H1 (cell line): ENCODE data around the gene CELF5. TPM values are rescaled to one million over a fixed set of nuclear protein-coding genes. Genes with fewer than 3 reads are reported as not detected.
A peak's percentile ranks its signal among the peaks of the same experiment; 100 is the strongest.

Source experiments
- CTCF ChIA-PET: fragments of 300-600 bp; sonication (Branson Sonifier 250); formaldehyde crosslinking; loops from one replicate; lab custom pipeline; 2021; ENCODE audit not compliant: partially characterized antibody; lab: Charles Lee
- POLR2A ChIA-PET: fragments of 300-600 bp; sonication (Branson Sonifier 250); formaldehyde crosslinking; loops from one replicate; lab custom pipeline; 2021; ENCODE audit warnings: inconsistent platforms; ENCODE audit not compliant: partially characterized antibody; lab: Charles Lee
- DNase-seq, 2 experiments: peaks; one replicate each; pipeline versions ENCODE4 v3.0.0 to v3.0.0-alpha.2; 2010 to 2022; ENCODE audit warnings: low spot score in 2 of 2, low read depth in 1 of 2, mixed read lengths in 1 of 2
- FAIRE-seq: peaks from 2 replicates; lab custom pipeline; 2011; peaks lifted over from hg19 to GRCh38; lab: Jason Lieb, UNC
- H2AFZ ChIP-seq: 2 replicates; pipeline ENCODE4 v1.8.1; 2012; ENCODE audit warnings: low read length, inconsistent platforms
- H2AK5ac ChIP-seq: 2 replicates; pipeline ENCODE4 v1.6.1; 2013; ENCODE audit warnings: low read depth, low read length
- H2BK120ac ChIP-seq: replicated peaks from 2 replicates; pipeline ENCODE3; 2013; ENCODE audit warnings: low read depth, low read length, inconsistent platforms
- H2BK12ac ChIP-seq: 2 replicates; pipeline ENCODE4 v1.6.1; 2013; ENCODE audit warnings: low read depth, low read length
- H2BK15ac ChIP-seq: 2 replicates; pipeline ENCODE4 v1.6.1; 2013; ENCODE audit warnings: low read length
- H2BK20ac ChIP-seq: 2 replicates; pipeline ENCODE4 v1.6.1; 2013; ENCODE audit warnings: low read length
- H2BK5ac ChIP-seq: 2 replicates; pipeline ENCODE4 v1.6.1; 2013; ENCODE audit warnings: low read depth, low read length
- H3K14ac ChIP-seq: 2 replicates; pipeline ENCODE4 v1.6.1; 2013; ENCODE audit warnings: inconsistent platforms; ENCODE audit not compliant: insufficient read length
- H3K18ac ChIP-seq: 2 replicates; pipeline ENCODE4 v1.6.1; 2013; ENCODE audit warnings: low read length; ENCODE audit errors: extremely low read depth
- H3K23ac ChIP-seq: 2 replicates; pipeline ENCODE4 v1.6.1; 2013; ENCODE audit warnings: inconsistent platforms; ENCODE audit not compliant: insufficient read length
- H3K23me2 ChIP-seq: 2 replicates; pipeline ENCODE4 v1.6.1; 2013; ENCODE audit warnings: low read depth, low read length
- H3K27ac ChIP-seq: 2 replicates; pipeline ENCODE4 v1.6.1; 2011; ENCODE audit warnings: low read depth, low read length, inconsistent platforms
- H3K27me3 ChIP-seq, 4 experiments: replicated peaks in 1 of 4; 1 replicate in 1 of 4; 2 replicates in 3 of 4; pipeline versions ENCODE4 v1.6.1 to v1.8.1; 2011 to 2013; ENCODE audit warnings: low read length in 3 of 4, mild to moderate bottlenecking in 3 of 4, inconsistent platforms in 2 of 4, mixed read lengths in 2 of 4, moderate library complexity in 1 of 4; ENCODE audit not compliant: control insufficient read depth in 3 of 4, insufficient read depth in 3 of 4; ENCODE audit errors: extremely low read depth in 1 of 4
- H3K36me3 ChIP-seq, 4 experiments: 2 replicates each; pipeline versions ENCODE4 v1.6.1 to v1.8.1; 2011 to 2013; ENCODE audit warnings: mild to moderate bottlenecking in 4 of 4, low read length in 3 of 4, moderate library complexity in 2 of 4, control low read depth in 1 of 4, inconsistent platforms in 1 of 4; ENCODE audit not compliant: insufficient read depth in 4 of 4, control insufficient read depth in 2 of 4
- H3K4ac ChIP-seq: replicated peaks from 2 replicates; pipeline ENCODE3; 2013; ENCODE audit warnings: low read length, low read depth, mixed read lengths, inconsistent platforms; ENCODE audit not compliant: insufficient read length
- H3K4me1 ChIP-seq, 4 experiments: replicated peaks in 1 of 4; 1 replicate in 1 of 4; 2 replicates in 3 of 4; pipeline versions ENCODE4 v1.6.1 to v1.8.1; 2011 to 2013; ENCODE audit warnings: low read length in 3 of 4, inconsistent platforms in 2 of 4, mixed read lengths in 1 of 4; ENCODE audit not compliant: insufficient read depth in 4 of 4, control insufficient read depth in 3 of 4
- H3K4me2 ChIP-seq, 2 experiments: 2 replicates each; pipeline versions ENCODE4 v1.6.1 to v1.8.1; 2011 to 2013; ENCODE audit warnings: low read depth in 2 of 2, low read length in 2 of 2, control low read depth in 1 of 2, inconsistent platforms in 1 of 2, mild to moderate bottlenecking in 1 of 2; ENCODE audit not compliant: insufficient read depth in 1 of 2
- H3K4me3 ChIP-seq, 4 experiments: fragments of 200-600, 300-600 bp in 1 of 4; sonication (generic), shearing (Covaris generic), sonication (Bioruptor Twin) in 1 of 4; 2 replicates each; pipeline versions ENCODE4 v1.5.1 to v1.8.1; 2011 to 2016; ENCODE audit warnings: low read length in 4 of 4, low read depth in 3 of 4, control low read depth in 2 of 4, inconsistent platforms in 2 of 4, mild to moderate bottlenecking in 2 of 4, mixed read lengths in 1 of 4, moderate library complexity in 1 of 4; ENCODE audit not compliant: insufficient read depth in 2 of 4; ENCODE audit errors: extremely low read depth in 1 of 4
- H3K56ac ChIP-seq: replicated peaks from 2 replicates; pipeline ENCODE3; 2013; ENCODE audit warnings: low read depth, mild to moderate bottlenecking, mixed read lengths, low read length, inconsistent platforms; ENCODE audit not compliant: insufficient read length
- H3K79me1 ChIP-seq: 2 replicates; pipeline ENCODE4 v1.6.1; 2013; ENCODE audit warnings: low read depth, low read length, control low read depth
- H3K79me2 ChIP-seq, 2 experiments: 2 replicates each; pipeline versions ENCODE4 v1.6.1 to v1.8.1; 2012 to 2013; ENCODE audit warnings: low read length in 2 of 2, mild to moderate bottlenecking in 2 of 2, inconsistent platforms in 1 of 2; ENCODE audit not compliant: insufficient read depth in 2 of 2, control insufficient read depth in 1 of 2
- H3K9ac ChIP-seq, 4 experiments: replicated peaks in 1 of 4; 1 replicate in 1 of 4; 2 replicates in 3 of 4; pipeline versions ENCODE4 v1.6.1 to v1.8.1; 2011 to 2013; ENCODE audit warnings: low read depth in 3 of 4, low read length in 3 of 4, control low read depth in 2 of 4, mild to moderate bottlenecking in 2 of 4, moderate library complexity in 2 of 4, inconsistent platforms in 1 of 4; ENCODE audit errors: extremely low read depth in 1 of 4
- H3K9me3 ChIP-seq, 2 experiments: 2 replicates each; pipeline versions ENCODE4 v1.6.1 to v1.8.1; 2012 to 2013; ENCODE audit warnings: mild to moderate bottlenecking in 2 of 2, moderate library complexity in 2 of 2, control low read depth in 1 of 2, inconsistent platforms in 1 of 2, low read depth in 1 of 2, low read length in 1 of 2, mixed read lengths in 1 of 2; ENCODE audit not compliant: insufficient read depth in 2 of 2
- H4K20me1 ChIP-seq, 2 experiments: replicated peaks in 1 of 2; 2 replicates each; pipeline versions ENCODE3 to v1.8.1; 2011 to 2013; ENCODE audit warnings: inconsistent platforms in 2 of 2, low read length in 2 of 2, mild to moderate bottlenecking in 1 of 2; ENCODE audit not compliant: insufficient read depth in 2 of 2, control insufficient read depth in 1 of 2
- H4K5ac ChIP-seq: 2 replicates; pipeline ENCODE4 v1.6.1; 2013; ENCODE audit warnings: low read length, low read depth, mixed read lengths, inconsistent platforms; ENCODE audit not compliant: insufficient read length
- H4K8ac ChIP-seq: 2 replicates; pipeline ENCODE4 v1.8.0; 2013; ENCODE audit warnings: mild to moderate bottlenecking, moderate library complexity, low read length, inconsistent platforms; ENCODE audit not compliant: insufficient read depth; ENCODE audit errors: extremely low read depth
- H4K91ac ChIP-seq: replicated peaks from 2 replicates; pipeline ENCODE3; 2013; ENCODE audit warnings: low read length, mixed read lengths, inconsistent platforms; ENCODE audit not compliant: insufficient read length
- CHD2 ChIP-seq: IDR thresholded peaks from 2 replicates; pipeline ENCODE4 v1.6.1; 2012; ENCODE audit warnings: low read length, improper control_type of control experiment
- CTCF ChIP-seq, 3 experiments: IDR thresholded peaks; 1 replicate in 2 of 3; 2 replicates in 1 of 3; pipeline versions ENCODE4 v1.5.1 to v1.6.1; 2011; ENCODE audit warnings: low read length in 3 of 3, mild to moderate bottlenecking in 3 of 3, inconsistent platforms in 2 of 3, low read depth in 1 of 3, moderate library complexity in 1 of 3; ENCODE audit not compliant: insufficient read depth in 1 of 3; ENCODE audit errors: control extremely low read depth in 1 of 3
- YY1 ChIP-seq: IDR thresholded peaks from 2 replicates; pipeline ENCODE4 v1.6.1; 2011; ENCODE audit warnings: low read depth, mild to moderate bottlenecking, low read length
- WGBS, 2 experiments: shearing (Covaris generic) in 1 of 2; methylation state at CpG; one replicate each; pipeline versions ENCODE4 v1.1.6 to v1.1.7; 2013 to 2015; ENCODE audit warnings: low lambda C conversion rate in 2 of 2, mixed read lengths in 2 of 2, inconsistent platforms in 1 of 2, low coverage in 1 of 2, missing lambda C conversion rate in 1 of 2; ENCODE audit not compliant: insufficient replicate concordance in 2 of 2, insufficient coverage in 1 of 2, insufficient read length in 1 of 2; ENCODE audit errors: extremely low coverage in 1 of 2, missing lambda C conversion rate in 1 of 2; 5-methylcytosine and 5-hydroxymethylcytosine counted together
- polyA plus RNA-seq, 7 experiments: library from polyadenylated mRNA; depleted of rRNA in 3 of 7; stranded (reverse) in 5 of 7; unstranded in 2 of 7; fragments of >200 nt in 5 of 7; fragments of 200-250 nt in 2 of 7; gene quantifications; 1 replicate in 5 of 7; 2 replicates in 1 of 7; 4 replicates in 1 of 7; pipeline versions ENCODE4 v1.2.1 to v1.2.3, GENCODE V29; 2011 to 2013; ENCODE audit warnings: missing spikeins in 2 of 7, mixed read lengths in 2 of 7
- total RNA-seq: library from RNA; stranded (reverse); fragmentation: NEBNext Ultra II Directional; extraction: Animal tissue kit (Norgen Biotek cat#: 25700); gene quantifications from 2 replicates; pipeline ENCODE4 v1.2.1, GENCODE V29; 2021
- TF ChIP-seq, protein P1 (sequence below): IDR thresholded peaks from 2 replicates; pipeline ENCODE4 v1.6.1; 2012; ENCODE audit warnings: inconsistent platforms

Gene CELF5
- total and polyA plus RNA-seq, 2 of the 8 experiments (the other 6 are each of a cell fraction or from before 2014, with no cell fraction given) = 9.8 to 15.0 TPM

DNA sequence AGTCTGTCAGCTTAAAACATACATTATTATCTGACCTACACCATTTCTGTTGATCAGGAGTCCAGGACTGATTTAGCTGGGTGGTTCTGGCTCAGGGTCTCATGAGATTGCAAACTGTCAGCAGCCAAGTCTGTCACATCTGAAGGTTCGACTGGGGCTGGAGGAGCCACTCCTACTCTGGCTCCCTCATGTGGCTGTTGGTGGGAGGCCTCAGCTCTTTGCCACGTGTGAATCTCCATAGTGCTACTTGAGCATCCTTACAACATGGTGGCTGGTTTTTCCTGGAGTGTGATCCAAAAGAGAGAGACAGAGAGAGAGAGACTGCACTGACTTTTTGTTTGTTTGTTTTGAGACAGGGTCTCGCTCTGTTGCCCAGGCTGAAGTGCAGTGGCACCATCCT is 78.3 kb downstream of the CELF5 start:
- no peak overlapping the region for H2AFZ ChIP-seq
- no peak overlapping the region for H3K4me3 ChIP-seq
- H3K56ac ChIP-seq = no peak overlapping the region
- no peak overlapping the region for H2AK5ac ChIP-seq
- H3K36me3 ChIP-seq = no peaks in the 10 kb centered on the region
- no peak overlapping the region for H4K8ac ChIP-seq
- no peak overlapping the region for H3K4me2 ChIP-seq
- no peaks in the 10 kb centered on the region for H3K23me2 ChIP-seq
- H4K20me1 ChIP-seq = no peaks in the 10 kb centered on the region
- 72% methylated on average over 3 of the region's 3 CpGs; no CpG with 5 or more reads in 1 of the 2 experiments for WGBS, 2 experiments
- peaks cover 6% of the 10 kb centered on the region in 2 experiments; a peak in 2 of 4 replicates for H3K9me3 ChIP-seq
- no peaks in the 10 kb centered on the region for H3K79me1 ChIP-seq
- H3K79me2 ChIP-seq = no peaks in the 10 kb centered on the region
- peaks cover 0 to 4% (median 3%) of the 10 kb centered on the region in 4 experiments; a peak in 2 of 7 replicates for H3K27me3 ChIP-seq
- TF ChIP-seq CTCF (IDR thresholded peaks at IDR 0.05; ENCODE audit: control extremely low read depth in 1 of 3, insufficient read depth in 1 of 3, low read depth in 1 of 3, low read length in 3 of 3) (peak; percentile 13 to 49 (median 24); a peak in 3 of 4 replicates), YY1 (peak; percentile 58; the same call in 1 of the 2 replicates), CHD2 (no peak)
- TF ChIP-seq, protein P1, sequence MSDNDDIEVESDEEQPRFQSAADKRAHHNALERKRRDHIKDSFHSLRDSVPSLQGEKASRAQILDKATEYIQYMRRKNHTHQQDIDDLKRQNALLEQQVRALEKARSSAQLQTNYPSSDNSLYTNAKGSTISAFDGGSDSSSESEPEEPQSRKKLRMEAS = peak; percentile 35; the same call in 1 of the 2 replicates
- no peaks in the 10 kb centered on the region for H3K4me1 ChIP-seq
- H4K5ac ChIP-seq = no peak overlapping the region
- no peak overlapping the region for H3K23ac ChIP-seq
- H2BK120ac ChIP-seq = no peak overlapping the region
- DNase-seq = no peak
- H4K91ac ChIP-seq = no peak overlapping the region
- H3K9ac ChIP-seq = no peak overlapping the region
- no peak for FAIRE-seq
- H2BK15ac ChIP-seq = no peak overlapping the region
- no peak overlapping the region for H2BK20ac ChIP-seq
- H3K14ac ChIP-seq = no peak overlapping the region
- no peak overlapping the region for H2BK12ac ChIP-seq
- ChIA-PET POLR2A (interaction anchor here (1.4 kb wide), 1 partner anchor 14 kb away, joined by 3 read pairs; no protein-coding TSS in a partner anchor), CTCF (interaction anchor here (0.6 to 6.1 kb wide), 12 partner anchors 10 to 1419 kb away, joined by 3 to 48 read pairs (median 4); no protein-coding TSS in a partner anchor)
- no peak overlapping the region for H3K4ac ChIP-seq
- no peak overlapping the region for H3K18ac ChIP-seq
- no peak overlapping the region for H2BK5ac ChIP-seq
- H3K27ac ChIP-seq = no peak overlapping the region
